ENCODE results near the gene TTC28.

Gene TTC28

DNA sequence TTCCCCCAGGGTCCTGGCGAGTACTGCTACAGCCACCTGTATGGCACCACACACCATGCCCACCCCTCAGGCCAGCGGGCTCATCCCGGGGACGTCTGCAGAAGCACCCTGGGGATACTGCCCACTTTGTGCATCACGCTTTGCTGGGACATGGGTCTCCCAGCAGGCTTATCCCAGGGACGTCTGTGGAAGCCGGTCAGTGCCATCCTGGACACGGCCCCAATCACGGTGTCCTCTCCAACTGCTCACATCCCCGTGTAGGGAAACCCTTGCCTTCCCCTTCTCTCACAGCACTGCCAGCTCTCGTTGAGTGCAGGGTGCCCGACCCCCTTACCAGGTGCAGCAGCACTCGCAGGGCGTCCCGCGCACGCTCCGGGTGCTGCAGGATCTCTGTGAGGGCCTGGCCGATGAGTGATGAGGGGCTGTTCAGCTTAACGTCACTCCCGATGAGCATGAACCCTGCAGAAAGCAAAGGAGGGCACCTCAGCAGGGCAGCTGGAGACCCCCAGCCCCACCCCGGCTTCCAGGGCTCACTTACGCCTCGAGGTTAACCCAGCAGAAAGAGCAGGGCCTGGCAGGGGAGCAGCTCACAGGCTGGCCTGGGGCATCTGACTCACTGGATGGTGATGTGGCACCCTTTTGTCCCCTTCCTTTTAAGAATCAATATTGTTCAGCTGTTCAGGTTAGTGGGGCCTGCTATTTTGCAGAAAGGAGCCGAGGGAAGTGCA, 683.7 kb downstream of the TTC28 start:
- H3K18ac ChIP-seq (ENCODE audit: low read length) = no peak overlapping the region
- no peak overlapping the region for H2BK5ac ChIP-seq (ENCODE audit: low read length)
- H3K27ac ChIP-seq (ENCODE audit: low read depth, low read length) = no peak overlapping the region
- H3K23ac ChIP-seq (ENCODE audit: low read length) = no peak overlapping the region
- no CpG with 5 or more reads among the region's 25 CpGs for WGBS (ENCODE audit: extremely low coverage, insufficient coverage, low lambda C conversion rate)
- H3K4me1 ChIP-seq (ENCODE audit: control insufficient read depth, low read depth, low read length) = no peaks in the 10 kb centered on the region
- no peak overlapping the region for H3K56ac ChIP-seq (ENCODE audit: low read length)
- H4K8ac ChIP-seq (ENCODE audit: low read depth, low read length) = no peak overlapping the region
- no peaks in the 10 kb centered on the region for H3K27me3 ChIP-seq (ENCODE audit: insufficient read depth, low read length, poor library complexity)
- no peaks in the 10 kb centered on the region for H3K79me1 ChIP-seq (ENCODE audit: low read length)
- no peak overlapping the region for H2BK15ac ChIP-seq (replicated peaks; ENCODE audit: low read depth)
- no peak overlapping the region for H2BK120ac ChIP-seq (ENCODE audit: low read depth, low read length)
- no peak for DNase-seq
- no peak overlapping the region for H2AK5ac ChIP-seq (ENCODE audit: low read length)
- no peak overlapping the region for H3K4me2 ChIP-seq (ENCODE audit: low read length)
- no peak overlapping the region for H3K4ac ChIP-seq (ENCODE audit: low read depth, low read length)
- H4K5ac ChIP-seq (ENCODE audit: low read length) = no peak overlapping the region
- H3K9ac ChIP-seq (ENCODE audit: low read length) = no peak overlapping the region
- H3K4me3 ChIP-seq (ENCODE audit: low read length) = no peak overlapping the region
- no peaks in the 10 kb centered on the region for H3K36me3 ChIP-seq (ENCODE audit: control insufficient read depth, insufficient read depth, low read length)
- H3K79me2 ChIP-seq (ENCODE audit: control insufficient read depth, insufficient read depth, low read length) = no peaks in the 10 kb centered on the region

DNA sequence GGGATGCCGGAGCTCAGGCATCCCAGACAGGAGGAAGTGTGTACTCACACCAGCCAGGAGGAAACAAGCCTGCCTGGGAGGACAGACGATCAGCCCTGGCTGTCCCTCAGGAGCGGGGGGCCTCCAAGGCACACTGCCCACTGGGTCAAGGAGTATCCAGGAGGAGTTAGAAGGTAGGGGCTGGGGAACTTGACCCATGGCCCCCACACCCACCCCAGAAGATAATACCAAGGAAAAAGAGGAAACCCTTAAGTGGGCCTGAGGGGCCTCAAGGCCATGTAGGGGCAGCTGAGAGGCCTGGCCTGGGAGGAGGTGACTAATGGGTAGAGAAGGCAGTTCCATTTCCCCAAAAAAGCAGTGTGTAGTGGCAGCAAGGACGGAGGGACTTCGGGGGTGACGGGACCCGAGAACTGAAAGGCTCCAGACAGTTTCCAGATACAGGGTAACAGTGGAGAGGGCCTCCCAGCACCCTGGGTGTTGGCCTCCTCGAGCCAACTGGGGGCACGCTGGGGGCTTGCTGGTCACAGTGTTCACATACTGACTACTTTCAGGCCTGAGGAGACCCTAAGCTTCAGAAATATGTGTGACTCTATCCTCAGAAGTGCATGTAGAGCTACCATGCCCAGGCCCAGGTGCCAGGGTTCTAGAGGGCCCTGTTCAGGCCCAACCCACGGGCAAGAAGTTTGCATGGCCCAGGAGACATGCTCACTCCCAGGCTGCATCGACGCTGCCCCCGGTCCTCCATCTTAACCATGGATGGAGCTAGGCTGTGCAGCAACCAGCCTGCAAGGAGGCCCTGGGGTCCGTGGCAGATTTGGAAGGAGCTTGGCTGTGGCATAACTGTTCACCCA, 684.9 kb downstream of the TTC28 start:
- no peaks in the 10 kb centered on the region for H3K4me1 ChIP-seq (ENCODE audit: control insufficient read depth, low read depth, low read length)
- WGBS (ENCODE audit: extremely low coverage, insufficient coverage, low lambda C conversion rate) = no CpG with 5 or more reads among the region's 14 CpGs
- H2BK120ac ChIP-seq (ENCODE audit: low read depth, low read length) = no peak overlapping the region
- no peak overlapping the region for H3K23ac ChIP-seq (ENCODE audit: low read length)
- H3K56ac ChIP-seq (ENCODE audit: low read length) = no peak overlapping the region
- H2BK5ac ChIP-seq (ENCODE audit: low read length) = no peak overlapping the region
- H3K4me3 ChIP-seq (ENCODE audit: low read length) = no peak overlapping the region
- H3K9ac ChIP-seq (ENCODE audit: low read length) = no peak overlapping the region
- no peak overlapping the region for H3K18ac ChIP-seq (ENCODE audit: low read length)
- H3K36me3 ChIP-seq (ENCODE audit: control insufficient read depth, insufficient read depth, low read length) = no peaks in the 10 kb centered on the region
- H3K79me2 ChIP-seq (ENCODE audit: control insufficient read depth, insufficient read depth, low read length) = no peaks in the 10 kb centered on the region
- H3K27me3 ChIP-seq (ENCODE audit: insufficient read depth, low read length, poor library complexity) = no peaks in the 10 kb centered on the region
- no peak overlapping the region for H2AK5ac ChIP-seq (ENCODE audit: low read length)
- H3K27ac ChIP-seq (ENCODE audit: low read depth, low read length) = no peak overlapping the region
- no peak overlapping the region for H3K4ac ChIP-seq (ENCODE audit: low read depth, low read length)
- DNase-seq = no peak
- no peak overlapping the region for H3K4me2 ChIP-seq (ENCODE audit: low read length)
- H3K79me1 ChIP-seq (ENCODE audit: low read length) = no peaks in the 10 kb centered on the region
- no peak overlapping the region for H2BK15ac ChIP-seq (replicated peaks; ENCODE audit: low read depth)
- no peak overlapping the region for H4K8ac ChIP-seq (ENCODE audit: low read depth, low read length)
- H4K5ac ChIP-seq (ENCODE audit: low read length) = no peak overlapping the region

DNA sequence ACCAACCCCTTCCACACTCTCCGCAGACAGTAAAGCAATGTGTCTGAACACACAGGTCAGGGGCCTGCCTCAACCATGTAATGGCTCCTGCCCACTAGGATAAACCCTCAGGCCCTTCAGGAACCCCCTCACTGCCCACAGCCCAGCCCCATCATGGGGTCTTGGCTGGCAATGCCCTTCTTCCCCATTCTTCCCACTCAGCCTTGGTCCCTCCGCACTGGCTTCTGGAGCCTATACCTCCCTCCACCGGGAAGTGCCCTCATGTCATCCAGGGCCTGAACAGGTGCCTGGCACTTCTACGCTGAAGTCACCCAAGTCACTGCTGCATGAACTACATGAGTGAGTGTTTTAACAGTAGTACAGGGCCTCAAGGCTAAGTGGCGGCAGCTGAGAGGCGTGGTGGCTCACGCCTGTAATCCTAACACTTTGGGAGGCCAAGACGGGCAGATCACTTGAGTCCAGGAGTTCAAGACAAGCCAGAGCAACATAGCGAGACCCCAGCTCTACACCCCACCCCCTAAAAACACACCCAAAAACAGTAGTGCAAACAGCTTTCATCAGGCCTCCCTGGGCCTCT, 685.8 kb downstream of the TTC28 start:
- H2AK5ac ChIP-seq (ENCODE audit: low read length) = no peak overlapping the region
- H3K4ac ChIP-seq (ENCODE audit: low read depth, low read length) = no peak overlapping the region
- no peak for DNase-seq
- H2BK120ac ChIP-seq (ENCODE audit: low read depth, low read length) = no peak overlapping the region
- H3K56ac ChIP-seq (ENCODE audit: low read length) = no peak overlapping the region
- no peak overlapping the region for H3K4me3 ChIP-seq (ENCODE audit: low read length)
- no peak overlapping the region for H3K9ac ChIP-seq (ENCODE audit: low read length)
- no peak overlapping the region for H3K18ac ChIP-seq (ENCODE audit: low read length)
- H3K79me1 ChIP-seq (ENCODE audit: low read length) = no peaks in the 10 kb centered on the region
- no peak overlapping the region for H3K27ac ChIP-seq (ENCODE audit: low read depth, low read length)
- H3K36me3 ChIP-seq (ENCODE audit: control insufficient read depth, insufficient read depth, low read length) = no peaks in the 10 kb centered on the region
- H3K4me1 ChIP-seq (ENCODE audit: control insufficient read depth, low read depth, low read length) = no peaks in the 10 kb centered on the region
- H3K79me2 ChIP-seq (ENCODE audit: control insufficient read depth, insufficient read depth, low read length) = no peaks in the 10 kb centered on the region
- no peak overlapping the region for H4K8ac ChIP-seq (ENCODE audit: low read depth, low read length)
- H4K5ac ChIP-seq (ENCODE audit: low read length) = no peak overlapping the region
- WGBS (ENCODE audit: extremely low coverage, insufficient coverage, low lambda C conversion rate) = no CpG with 5 or more reads among the region's 9 CpGs
- H3K27me3 ChIP-seq (ENCODE audit: insufficient read depth, low read length, poor library complexity) = no peaks in the 10 kb centered on the region
- H3K4me2 ChIP-seq (ENCODE audit: low read length) = no peak overlapping the region
- no peak overlapping the region for H2BK5ac ChIP-seq (ENCODE audit: low read length)
- H3K23ac ChIP-seq (ENCODE audit: low read length) = no peak overlapping the region
- no peak overlapping the region for H2BK15ac ChIP-seq (replicated peaks; ENCODE audit: low read depth)

DNA sequence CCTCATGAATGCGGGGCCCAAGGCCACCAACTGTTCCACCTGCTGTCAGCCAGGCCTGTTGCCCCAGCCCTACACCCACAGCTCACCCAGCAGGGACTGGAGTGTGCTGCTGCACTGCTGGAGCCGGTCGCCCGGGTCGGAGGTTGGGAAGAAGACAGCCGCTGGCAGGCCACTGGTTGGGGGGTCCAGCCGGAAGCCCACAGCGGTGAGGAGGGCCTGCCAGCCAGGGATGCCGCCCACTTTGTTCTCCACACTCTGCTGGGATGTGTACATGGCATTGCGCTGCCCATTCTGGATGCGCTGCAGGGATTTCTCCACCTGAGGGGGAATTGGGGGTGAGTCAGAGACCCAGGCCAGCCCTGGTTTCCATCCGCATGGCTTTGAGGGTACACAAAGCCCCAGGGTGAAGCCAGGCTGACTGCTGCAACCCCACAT, 686.4 kb downstream of the TTC28 start:
- WGBS (ENCODE audit: extremely low coverage, insufficient coverage, low lambda C conversion rate) = no CpG with 5 or more reads among the region's 12 CpGs

DNA sequence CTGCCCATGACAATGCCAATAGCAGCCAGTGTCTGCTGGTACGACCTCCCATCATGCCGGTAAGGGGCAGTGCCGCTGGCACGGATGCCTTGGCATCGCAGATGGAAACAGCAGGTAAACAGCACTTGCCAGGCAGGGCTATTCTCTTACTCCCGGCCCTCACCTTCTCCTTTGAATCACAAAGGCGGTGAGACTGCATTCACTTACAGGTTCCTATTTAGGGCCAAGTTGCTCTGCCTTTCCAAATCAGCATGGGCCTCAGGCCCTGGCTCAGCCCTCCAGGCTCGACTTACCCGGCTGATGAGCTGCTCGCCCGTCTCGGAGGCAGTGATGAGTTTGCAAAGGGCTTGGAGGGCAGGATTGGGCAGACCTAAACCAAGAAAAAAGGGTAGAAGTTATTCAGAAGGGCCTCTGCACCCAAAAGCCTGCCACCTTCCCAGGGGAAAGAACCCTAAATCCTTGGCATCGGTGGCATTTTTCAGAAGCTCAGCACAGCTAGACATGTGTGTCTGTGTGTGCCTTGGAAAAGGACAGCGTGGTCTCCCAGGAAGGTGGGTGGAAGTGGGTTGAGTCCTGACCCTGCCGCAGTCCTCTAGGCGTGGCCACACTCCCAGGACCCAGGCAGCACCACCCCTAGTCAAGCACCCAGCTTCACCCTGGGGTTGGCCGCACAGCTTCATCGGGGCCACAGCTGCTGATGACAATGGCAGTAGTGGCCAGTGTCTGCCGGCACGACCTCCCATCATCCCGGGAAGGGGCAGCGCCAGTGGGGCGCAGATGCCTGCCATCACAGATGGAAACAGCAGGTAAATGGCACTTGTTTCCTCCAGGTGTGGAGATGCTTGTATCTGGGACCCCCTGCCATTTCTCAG, 687.1 kb downstream of the TTC28 start:
- Histone ChIP-seq H3K23ac (ENCODE audit: low read length) (no peak overlapping the region), H4K5ac (ENCODE audit: low read length) (no peak overlapping the region), H3K4ac (ENCODE audit: low read depth, low read length) (no peak overlapping the region), H3K36me3 (ENCODE audit: control insufficient read depth, insufficient read depth, low read length) (no peaks in the 10 kb centered on the region), H3K9ac (ENCODE audit: low read length) (no peak overlapping the region), H3K27me3 (ENCODE audit: insufficient read depth, low read length, poor library complexity) (no peaks in the 10 kb centered on the region), H2BK15ac (replicated peaks; ENCODE audit: low read depth) (no peak overlapping the region), H2BK120ac (ENCODE audit: low read depth, low read length) (no peak overlapping the region), H3K79me2 (ENCODE audit: control insufficient read depth, insufficient read depth, low read length) (no peaks in the 10 kb centered on the region), H2AK5ac (ENCODE audit: low read length) (no peak overlapping the region), H3K18ac (ENCODE audit: low read length) (no peak overlapping the region), H3K56ac (ENCODE audit: low read length) (no peak overlapping the region), H3K79me1 (ENCODE audit: low read length) (no peaks in the 10 kb centered on the region), H3K27ac (ENCODE audit: low read depth, low read length) (no peak overlapping the region), H3K4me3 (ENCODE audit: low read length) (no peak overlapping the region), H4K8ac (ENCODE audit: low read depth, low read length) (no peak overlapping the region), H3K4me1 (ENCODE audit: control insufficient read depth, low read depth, low read length) (no peaks in the 10 kb centered on the region), H2BK5ac (ENCODE audit: low read length) (no peak overlapping the region), H3K4me2 (ENCODE audit: low read length) (no peak overlapping the region)
- DNase-seq = no peak
- WGBS (ENCODE audit: extremely low coverage, insufficient coverage, low lambda C conversion rate) = no CpG with 5 or more reads among the region's 23 CpGs

More for the DNA sequence above, 686.4 kb downstream of the TTC28 start:
- no peak overlapping the region for H3K4me3 ChIP-seq (ENCODE audit: low read length)
- H4K8ac ChIP-seq (ENCODE audit: low read depth, low read length) = no peak overlapping the region
- no peak overlapping the region for H3K27ac ChIP-seq (ENCODE audit: low read depth, low read length)
- H3K9ac ChIP-seq (ENCODE audit: low read length) = no peak overlapping the region
- no peak overlapping the region for H2BK5ac ChIP-seq (ENCODE audit: low read length)
- no peak overlapping the region for H2AK5ac ChIP-seq (ENCODE audit: low read length)
- H2BK120ac ChIP-seq (ENCODE audit: low read depth, low read length) = no peak overlapping the region
- no peak overlapping the region for H2BK15ac ChIP-seq (replicated peaks; ENCODE audit: low read depth)
- H3K18ac ChIP-seq (ENCODE audit: low read length) = no peak overlapping the region
- no peaks in the 10 kb centered on the region for H3K36me3 ChIP-seq (ENCODE audit: control insufficient read depth, insufficient read depth, low read length)
- H3K79me2 ChIP-seq (ENCODE audit: control insufficient read depth, insufficient read depth, low read length) = no peaks in the 10 kb centered on the region
- no peak overlapping the region for H4K5ac ChIP-seq (ENCODE audit: low read length)
- no peak for DNase-seq
- no peak overlapping the region for H3K4ac ChIP-seq (ENCODE audit: low read depth, low read length)
- H3K56ac ChIP-seq (ENCODE audit: low read length) = no peak overlapping the region
- H3K27me3 ChIP-seq (ENCODE audit: insufficient read depth, low read length, poor library complexity) = no peaks in the 10 kb centered on the region
- no peak overlapping the region for H3K23ac ChIP-seq (ENCODE audit: low read length)
- no peaks in the 10 kb centered on the region for H3K79me1 ChIP-seq (ENCODE audit: low read length)
- H3K4me1 ChIP-seq (ENCODE audit: control insufficient read depth, low read depth, low read length) = no peaks in the 10 kb centered on the region
- H3K4me2 ChIP-seq (ENCODE audit: low read length) = no peak overlapping the region

Data from mesendoderm (in vitro differentiated cells).